ENCODE measurements around the gene SLC25A33.

The SLC25A33 gene

GRCh38 chr1:9529190-9529589, 10.1 kb upstream of the SLC25A33 start:
- H3K4me1 ChIP-seq (ENCODE audit: control insufficient read depth, insufficient read depth, low read length), result no peaks in the 10 kb centered on the region
- no peak overlapping the region for H3K4me3 ChIP-seq (ENCODE audit: low read depth, low read length)
- ChIA-PET POLR2A (interaction anchor here (0.8 kb wide), 1 partner anchor 10 kb away, joined by 6 read pairs; the partner anchor contains the start of gene SLC25A33), CTCF (interaction anchor here (0.6 to 0.9 kb wide), 2 partner anchors 38 to 1126 kb away, joined by 3 read pairs; no protein-coding TSS in a partner anchor)
- no peak overlapping the region for H3K27ac ChIP-seq (ENCODE audit: extremely low read depth, low read depth, low read length)
- TF ChIP-seq SETDB1 (IDR thresholded peaks at IDR 0.05; ENCODE audit: insufficient read length, low read length), result peak; percentile 74
- TF ChIP-seq ZNF391 (tag by site-specific recombination; IDR thresholded peaks at IDR 0.05; ENCODE audit: borderline replicate concordance, low read depth), result no peak
- TF ChIP-seq ZFHX2 (tag by site-specific recombination; conservative IDR thresholded peaks at IDR 0.05), result peak; percentile 65
- no peak for TF ChIP-seq PRDM4 (tag by site-specific recombination; IDR thresholded peaks at IDR 0.05)
- peak; percentile 51; the same call in 1 of the 2 replicates for TF ChIP-seq ZBTB44 (tag by site-specific recombination; IDR thresholded peaks at IDR 0.05)
- 0 out of 2 replicates have a peak, but pooled peaks have one; percentile 2 for TF ChIP-seq ZNF335 (tag by site-specific recombination; conservative IDR thresholded peaks at IDR 0.05)
- no peaks in the 10 kb centered on the region for H3K9me3 ChIP-seq (ENCODE audit: control insufficient read depth, insufficient read depth, low read depth, low read length)
- no peaks in the 10 kb centered on the region for H3K36me3 ChIP-seq (ENCODE audit: control insufficient read depth in 2 of 2, insufficient read depth in 1 of 2, low read length in 2 of 2)

- no peaks in the 10 kb centered on the region for H3K9me3 ChIP-seq (ENCODE audit: control insufficient read depth, insufficient read depth, low read depth, low read length)
- CTCF ChIA-PET, result no interaction called here
- no peaks in the 10 kb centered on the region for H3K4me1 ChIP-seq (ENCODE audit: control insufficient read depth, insufficient read depth, low read length)
- POLR2A ChIA-PET, result no interaction called here
- TF ChIP-seq ZBTB10 (tag by site-specific recombination; IDR thresholded peaks at IDR 0.05) (no peak), ZNF169 (tag by site-specific recombination; IDR thresholded peaks at IDR 0.05) (no peak), ZNF114 (tag by site-specific recombination; IDR thresholded peaks at IDR 0.05) (no peak), ZNF112 (tag by site-specific recombination; IDR thresholded peaks at IDR 0.05) (no peak), KLF8 (tag by site-specific recombination; IDR thresholded peaks at IDR 0.05) (no peak), ZNF664 (tag by site-specific recombination; IDR thresholded peaks at IDR 0.05) (no peak), ZNF510 (tag by site-specific recombination; IDR thresholded peaks at IDR 0.05; ENCODE audit: insufficient replicate concordance) (no peak), ZBTB6 (tag by site-specific recombination; IDR thresholded peaks at IDR 0.05) (no peak), ZNF157 (tag by site-specific recombination; IDR thresholded peaks at IDR 0.05) (no peak), ZNF223 (tag by site-specific recombination; IDR thresholded peaks at IDR 0.05) (no peak), ZFHX2 (tag by site-specific recombination; conservative IDR thresholded peaks at IDR 0.05) (no peak), ZNF843 (tag by site-specific recombination; IDR thresholded peaks at IDR 0.05) (no peak), ZNF146 (tag by site-specific recombination; IDR thresholded peaks at IDR 0.05) (no peak), ZNF76 (tag by site-specific recombination; IDR thresholded peaks at IDR 0.05; ENCODE audit: borderline replicate concordance, low read depth) (no peak)
- no peak overlapping the region for H3K27ac ChIP-seq (ENCODE audit: extremely low read depth, low read depth, low read length)
- no peak overlapping the region for H3K4me3 ChIP-seq (ENCODE audit: low read depth, low read length)
- H3K36me3 ChIP-seq (ENCODE audit: control insufficient read depth in 2 of 2, insufficient read depth in 1 of 2, low read length in 2 of 2), result no peaks in the 10 kb centered on the region
Measured at GRCh38 chr1:9530320-9530719, 8.9 kb upstream of the SLC25A33 start.

Measured in HEK293 (cell line).